ENCODE results near the gene RREB1.

RREB1 gene

GRCh38 chr6:7114744-7115458 is 7.1 kb downstream of the RREB1 start:
- DNase-seq (ENCODE audit: extremely low read depth, insufficient read length) = no peak
- H3K36me3 ChIP-seq (ENCODE audit: control insufficient read depth, insufficient read depth, low read length) = no peaks in the 10 kb centered on the region
- H3K4me3 ChIP-seq (replicated peaks; ENCODE audit: low read depth, low read length) = no peak overlapping the region
- TF ChIP-seq, protein P1, sequence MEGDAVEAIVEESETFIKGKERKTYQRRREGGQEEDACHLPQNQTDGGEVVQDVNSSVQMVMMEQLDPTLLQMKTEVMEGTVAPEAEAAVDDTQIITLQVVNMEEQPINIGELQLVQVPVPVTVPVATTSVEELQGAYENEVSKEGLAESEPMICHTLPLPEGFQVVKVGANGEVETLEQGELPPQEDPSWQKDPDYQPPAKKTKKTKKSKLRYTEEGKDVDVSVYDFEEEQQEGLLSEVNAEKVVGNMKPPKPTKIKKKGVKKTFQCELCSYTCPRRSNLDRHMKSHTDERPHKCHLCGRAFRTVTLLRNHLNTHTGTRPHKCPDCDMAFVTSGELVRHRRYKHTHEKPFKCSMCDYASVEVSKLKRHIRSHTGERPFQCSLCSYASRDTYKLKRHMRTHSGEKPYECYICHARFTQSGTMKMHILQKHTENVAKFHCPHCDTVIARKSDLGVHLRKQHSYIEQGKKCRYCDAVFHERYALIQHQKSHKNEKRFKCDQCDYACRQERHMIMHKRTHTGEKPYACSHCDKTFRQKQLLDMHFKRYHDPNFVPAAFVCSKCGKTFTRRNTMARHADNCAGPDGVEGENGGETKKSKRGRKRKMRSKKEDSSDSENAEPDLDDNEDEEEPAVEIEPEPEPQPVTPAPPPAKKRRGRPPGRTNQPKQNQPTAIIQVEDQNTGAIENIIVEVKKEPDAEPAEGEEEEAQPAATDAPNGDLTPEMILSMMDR (IDR thresholded peaks at IDR 0.05; ENCODE audit: insufficient read depth, low read length, poor library complexity, severe bottlenecking) = no peak
- H3K27me3 ChIP-seq (replicated peaks; ENCODE audit: control insufficient read depth, insufficient read depth, low read length) = no peaks in the 10 kb centered on the region

DNA sequence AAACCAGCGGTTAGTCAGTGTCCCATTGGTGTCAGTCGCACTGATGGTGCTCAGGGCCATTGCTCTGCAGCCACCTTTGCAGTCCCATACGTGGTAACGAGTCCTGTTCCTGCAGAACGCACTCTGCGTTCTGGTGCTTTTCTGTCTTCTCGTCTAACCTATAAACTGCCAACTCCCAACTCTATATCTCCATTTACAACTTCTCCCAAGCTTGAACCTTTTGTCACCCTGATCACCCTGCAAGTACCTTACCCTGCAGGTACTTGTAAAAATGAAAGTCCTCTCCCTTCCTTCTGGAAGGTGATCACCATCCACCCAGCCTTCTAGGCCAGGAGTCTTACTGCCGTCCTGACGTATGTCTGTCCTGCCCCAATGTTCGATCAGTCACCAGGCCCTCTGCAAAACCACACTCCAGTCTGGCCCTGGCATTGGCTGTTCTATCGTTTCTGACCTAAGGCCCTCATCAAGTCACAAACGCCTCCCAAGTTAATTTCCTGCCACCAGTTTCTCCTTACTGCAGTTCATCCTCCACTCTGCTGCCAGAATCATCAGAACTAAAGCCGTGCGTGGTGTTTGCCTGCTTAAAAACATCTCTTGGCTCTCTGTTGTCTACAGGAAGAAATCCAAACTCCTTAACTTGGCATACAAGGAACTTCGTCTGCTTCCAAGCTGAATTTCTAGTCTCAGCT is 7.9 kb downstream of the RREB1 start:
- Histone ChIP-seq H3K36me3 (ENCODE audit: control insufficient read depth, insufficient read depth, low read length) (no peaks in the 10 kb centered on the region), H3K4me3 (replicated peaks; ENCODE audit: low read depth, low read length) (no peak overlapping the region), H3K27me3 (replicated peaks; ENCODE audit: control insufficient read depth, insufficient read depth, low read length) (no peaks in the 10 kb centered on the region)
- TF ChIP-seq, protein P1 (IDR thresholded peaks at IDR 0.05; ENCODE audit: insufficient read depth, low read length, poor library complexity, severe bottlenecking) = no peak
- DNase-seq (ENCODE audit: extremely low read depth, insufficient read length) = no peak

DNA sequence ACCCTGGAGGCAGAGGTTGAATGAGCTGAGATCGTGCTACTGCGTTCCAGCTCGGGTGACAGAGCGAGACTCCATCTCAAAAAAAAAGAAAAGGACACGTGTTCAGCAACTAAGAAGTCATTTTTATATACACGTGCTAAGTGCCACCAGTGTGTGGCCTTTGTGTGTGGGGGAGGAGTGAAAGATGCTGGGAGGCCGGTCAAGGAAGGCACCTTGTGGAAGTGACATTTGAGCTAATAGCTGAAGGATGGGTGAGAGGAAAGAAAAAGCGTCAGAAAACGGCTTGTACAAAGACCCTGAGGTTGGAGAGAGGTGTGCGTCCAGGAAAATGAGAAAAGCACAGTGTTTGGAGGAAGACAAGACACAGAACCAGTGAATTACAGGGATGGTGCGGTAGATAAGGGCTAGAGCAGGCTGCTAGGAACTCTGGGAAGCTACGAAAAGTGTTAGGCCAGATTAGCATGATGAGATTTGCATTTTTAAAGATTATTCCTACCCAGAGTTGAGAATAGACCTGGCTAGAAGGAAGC is 11.6 kb downstream of the RREB1 start:
- no peak overlapping the region for H3K4me3 ChIP-seq (replicated peaks; ENCODE audit: low read depth, low read length)
- no peaks in the 10 kb centered on the region for H3K27me3 ChIP-seq (replicated peaks; ENCODE audit: control insufficient read depth, insufficient read depth, low read length)
- TF ChIP-seq, protein P1 (IDR thresholded peaks at IDR 0.05; ENCODE audit: insufficient read depth, low read length, poor library complexity, severe bottlenecking) = no peak
- no peak for DNase-seq (ENCODE audit: extremely low read depth, insufficient read length)
- no peaks in the 10 kb centered on the region; the same call in 1 of the 2 replicates for H3K36me3 ChIP-seq (ENCODE audit: control insufficient read depth, insufficient read depth, low read length)

GRCh38 chr6:7121700-7122241 is 14.0 kb downstream of the RREB1 start:
- TF ChIP-seq, protein P1 (IDR thresholded peaks at IDR 0.05; ENCODE audit: insufficient read depth, low read length, poor library complexity, severe bottlenecking) = no peak
- no peaks in the 10 kb centered on the region for H3K27me3 ChIP-seq (replicated peaks; ENCODE audit: control insufficient read depth, insufficient read depth, low read length)

GRCh38 chr6:7122684-7123083 is 14.9 kb downstream of the RREB1 start:
- no peak for DNase-seq (ENCODE audit: extremely low read depth, insufficient read length)
- Histone ChIP-seq H3K36me3 (ENCODE audit: control insufficient read depth, insufficient read depth, low read length) (no peaks in the 10 kb centered on the region; the same call in 1 of the 2 replicates), H3K4me3 (replicated peaks; ENCODE audit: low read depth, low read length) (no peak overlapping the region), H3K27me3 (replicated peaks; ENCODE audit: control insufficient read depth, insufficient read depth, low read length) (no peaks in the 10 kb centered on the region)
- TF ChIP-seq, protein P1 (IDR thresholded peaks at IDR 0.05; ENCODE audit: insufficient read depth, low read length, poor library complexity, severe bottlenecking) = no peak

More at GRCh38 chr6:7121700-7122241, 14.0 kb downstream of the RREB1 start:
- Histone ChIP-seq H3K36me3 (ENCODE audit: control insufficient read depth, insufficient read depth, low read length) (no peaks in the 10 kb centered on the region; the same call in 1 of the 2 replicates), H3K4me3 (replicated peaks; ENCODE audit: low read depth, low read length) (no peak overlapping the region)
- DNase-seq (ENCODE audit: extremely low read depth, insufficient read length) = no peak
